ENCODE results near the gene ZNHIT6. TPM values are rescaled to one million over a fixed set of nuclear protein-coding genes. Genes with fewer than 3 reads are reported as not detected.

ZNHIT6 gene
- total RNA-seq, 1 donor from 2014 or later: 19.9 TPM

- TF ChIP-seq CTCF (conservative IDR thresholded peaks at IDR 0.05): no peak
- H3K36me3 Mint-ChIP-seq (ENCODE audit: low read depth): peaks cover 41% of the 10 kb centered on the region
- H3K27me3 Mint-ChIP-seq (ENCODE audit: low read depth): no peaks in the 10 kb centered on the region
- no peak overlapping the region for H3K27ac Mint-ChIP-seq (ENCODE audit: unreplicated experiment)
- H3K4me3 Mint-ChIP-seq: no peak overlapping the region
- peaks cover 5% of the 10 kb centered on the region for H3K4me1 Mint-ChIP-seq
- no peak for DNase-seq (ENCODE audit: low read depth, low spot score)
- H3K9me3 Mint-ChIP-seq: peaks cover 17% of the 10 kb centered on the region
These were observed 69.8 kb downstream of the ZNHIT6 start for GRCh38 chr1:85638412-85638811.

GRCh38 chr1:85630493-85630892 is 77.7 kb downstream of the ZNHIT6 start:
- H3K27me3 Mint-ChIP-seq (ENCODE audit: low read depth): no peaks in the 10 kb centered on the region
- no peak overlapping the region for H3K4me3 Mint-ChIP-seq

GRCh38 chr1:85629532-85629920 is 78.7 kb downstream of the ZNHIT6 start:
- Mint-ChIP-seq H3K27ac (ENCODE audit: unreplicated experiment) (no peak overlapping the region), H3K4me3 (no peak overlapping the region), H3K9me3 (peaks cover 10% of the 10 kb centered on the region), H3K4me1 (peaks cover 8% of the 10 kb centered on the region), H3K27me3 (ENCODE audit: low read depth) (no peaks in the 10 kb centered on the region), H3K36me3 (ENCODE audit: low read depth) (peaks cover 8% of the 10 kb centered on the region)
- no peak for TF ChIP-seq CTCF (conservative IDR thresholded peaks at IDR 0.05)
- no peak for DNase-seq (ENCODE audit: low read depth, low spot score)

More at GRCh38 chr1:85630493-85630892, 77.7 kb downstream of the ZNHIT6 start:
- Mint-ChIP-seq H3K9me3 (peaks cover 8% of the 10 kb centered on the region), H3K27ac (ENCODE audit: unreplicated experiment) (no peak overlapping the region), H3K4me1 (peaks cover 8% of the 10 kb centered on the region), H3K36me3 (ENCODE audit: low read depth) (peaks cover 11% of the 10 kb centered on the region)
- no peak for DNase-seq (ENCODE audit: low read depth, low spot score)
- no peak for TF ChIP-seq CTCF (conservative IDR thresholded peaks at IDR 0.05)

GRCh38 chr1:85628791-85629531 is 79.3 kb downstream of the ZNHIT6 start:
- Mint-ChIP-seq H3K4me3 (no peak overlapping the region), H3K9me3 (peaks cover 10% of the 10 kb centered on the region), H3K27me3 (ENCODE audit: low read depth) (no peaks in the 10 kb centered on the region), H3K36me3 (ENCODE audit: low read depth) (peaks cover 11% of the 10 kb centered on the region), H3K4me1 (peaks cover 8% of the 10 kb centered on the region), H3K27ac (ENCODE audit: unreplicated experiment) (peak overlapping the region; percentile 22)
- no peak for DNase-seq (ENCODE audit: low read depth, low spot score)
- no peak for TF ChIP-seq CTCF (conservative IDR thresholded peaks at IDR 0.05)

GRCh38 chr1:85626818-85627217 is 81.4 kb downstream of the ZNHIT6 start:
- Mint-ChIP-seq H3K4me3 (no peak overlapping the region), H3K27me3 (ENCODE audit: low read depth) (no peaks in the 10 kb centered on the region), H3K27ac (ENCODE audit: unreplicated experiment) (no peak overlapping the region), H3K36me3 (ENCODE audit: low read depth) (peaks cover 27% of the 10 kb centered on the region), H3K4me1 (peaks cover 8% of the 10 kb centered on the region), H3K9me3 (peaks cover 16% of the 10 kb centered on the region)
- TF ChIP-seq CTCF (conservative IDR thresholded peaks at IDR 0.05): no peak
- no peak for DNase-seq (ENCODE audit: low read depth, low spot score)

Measured in neural crest cell (in vitro differentiated cells).